Activated T-cell treated with anti-CD3 and anti-CD28 coated beads for 24 hours (primary cell): ENCODE measurements around the gene WWOX.
"Not testable (repeated sequence)": the region's sequence is repeated elsewhere in the genome, so short reads cannot be mapped to it uniquely, and the experiment has no call there.

Source experiments
- DNase-seq: peaks from one replicate; pipeline ENCODE4 v3.0.0-alpha.2; 2020; ENCODE audit warnings: low read depth

WWOX gene

GRCh38 chr16:78099271-78100111, at the start of gene WWOX:
Gene WWOX, plus strand, starts transcription at chr16:78099654.
- peak; percentile 94 for DNase-seq

GRCh38 chr16:78050734-78051400, 48.6 kb upstream of the WWOX start:
- no peak for DNase-seq

GRCh38 chr16:78057803-78058564, 41.5 kb upstream of the WWOX start:
- DNase-seq, result no peak

- not testable (repeated sequence) for DNase-seq
Measured at GRCh38 chr16:78059806-78060205, 39.6 kb upstream of the WWOX start.

- no peak for DNase-seq
Measured at GRCh38 chr16:78060295-78060694, 39.2 kb upstream of the WWOX start.

- DNase-seq, result no peak
Measured at GRCh38 chr16:78060809-78061208, 38.6 kb upstream of the WWOX start.

GRCh38 chr16:78065319-78065718, 34.1 kb upstream of the WWOX start:
- DNase-seq, result no peak

- DNase-seq, result no peak
Measured at GRCh38 chr16:78069913-78070312, 29.5 kb upstream of the WWOX start.

GRCh38 chr16:78072275-78072674, 27.2 kb upstream of the WWOX start:
- DNase-seq, result no peak

GRCh38 chr16:78075800-78076199, 23.7 kb upstream of the WWOX start:
- no peak for DNase-seq

- DNase-seq, result no peak
Measured at GRCh38 chr16:78081341-78081740, 18.1 kb upstream of the WWOX start.

GRCh38 chr16:78091419-78091818, 8.0 kb upstream of the WWOX start:
- no peak for DNase-seq

- DNase-seq, result no peak
Measured at GRCh38 chr16:78092758-78093157, 6.7 kb upstream of the WWOX start.

GRCh38 chr16:78094166-78094565, 5.3 kb upstream of the WWOX start:
- DNase-seq, result no peak

- DNase-seq, result no peak
Measured at GRCh38 chr16:78094998-78095397, 4.5 kb upstream of the WWOX start.

GRCh38 chr16:78096386-78096785, 3.1 kb upstream of the WWOX start:
- DNase-seq, result no peak

GRCh38 chr16:78097548-78097947, 1.9 kb upstream of the WWOX start:
- no peak for DNase-seq

GRCh38 chr16:78098087-78098486, 1.4 kb upstream of the WWOX start:
- no peak for DNase-seq

- no peak for DNase-seq
Measured at GRCh38 chr16:78098595-78099270, 721 bp upstream of the WWOX start.

GRCh38 chr16:78100112-78100467, 636 bp downstream of the WWOX start:
- peak; percentile 56 for DNase-seq

GRCh38 chr16:78102122-78102660, 2.7 kb downstream of the WWOX start:
- no peak for DNase-seq

GRCh38 chr16:78102865-78103264, 3.4 kb downstream of the WWOX start:
- DNase-seq, result no peak
